Measurements from ENCODE around the gene KLC1.

Gene KLC1

GRCh38 chr14:103733651-103734050 lies 104.6 kb downstream of the KLC1 start:
- no peak for DNase-seq (ENCODE audit: low spot score)
- FAIRE-seq, result no peak

- DNase-seq (ENCODE audit: low spot score) (no peak), FAIRE-seq (no peak)
These were observed 105.3 kb downstream of the KLC1 start for GRCh38 chr14:103734081-103734888.

DNA sequence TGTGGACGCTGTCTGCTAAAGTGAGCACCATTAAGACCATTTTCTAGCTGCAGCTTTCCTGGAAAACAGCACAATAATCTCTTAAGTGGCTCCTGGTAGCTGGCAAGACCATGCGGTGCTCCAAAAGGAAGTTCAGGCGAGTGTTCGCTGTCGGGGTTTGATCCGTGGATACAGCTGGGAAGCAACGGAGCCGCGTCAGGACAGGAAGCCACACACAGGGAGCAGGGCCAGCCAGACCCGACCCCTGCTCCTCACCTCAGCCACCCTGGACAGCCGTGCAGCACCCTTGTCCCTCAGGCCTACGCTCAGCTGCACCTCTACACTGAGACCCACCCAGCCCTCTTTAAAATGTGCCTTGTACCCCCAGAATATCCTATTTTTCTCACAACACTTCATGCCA lies 106.0 kb downstream of the KLC1 start:
- no peak for DNase-seq (ENCODE audit: low spot score)
- FAIRE-seq, result no peak

DNA sequence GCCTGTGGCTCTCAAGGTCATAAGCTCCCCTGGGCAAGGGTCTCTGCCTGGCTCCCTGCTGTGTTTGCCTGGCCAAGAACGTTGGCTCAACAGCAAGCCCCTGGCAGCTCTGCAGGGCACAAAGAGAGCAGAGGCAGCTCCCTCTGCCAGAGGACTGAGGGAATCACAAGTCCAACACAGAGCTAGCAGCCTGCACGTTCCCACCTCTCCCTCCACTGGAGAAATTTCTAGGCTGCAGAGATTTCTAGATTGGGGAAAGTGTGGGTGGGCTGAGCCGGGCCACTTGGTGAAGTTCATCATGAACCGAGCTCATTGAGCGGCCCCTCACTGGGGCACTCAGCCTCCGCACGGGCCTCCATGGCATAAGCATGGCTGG lies 106.4 kb downstream of the KLC1 start:
- DNase-seq (ENCODE audit: low spot score) (no peak), FAIRE-seq (no peak)

DNA sequence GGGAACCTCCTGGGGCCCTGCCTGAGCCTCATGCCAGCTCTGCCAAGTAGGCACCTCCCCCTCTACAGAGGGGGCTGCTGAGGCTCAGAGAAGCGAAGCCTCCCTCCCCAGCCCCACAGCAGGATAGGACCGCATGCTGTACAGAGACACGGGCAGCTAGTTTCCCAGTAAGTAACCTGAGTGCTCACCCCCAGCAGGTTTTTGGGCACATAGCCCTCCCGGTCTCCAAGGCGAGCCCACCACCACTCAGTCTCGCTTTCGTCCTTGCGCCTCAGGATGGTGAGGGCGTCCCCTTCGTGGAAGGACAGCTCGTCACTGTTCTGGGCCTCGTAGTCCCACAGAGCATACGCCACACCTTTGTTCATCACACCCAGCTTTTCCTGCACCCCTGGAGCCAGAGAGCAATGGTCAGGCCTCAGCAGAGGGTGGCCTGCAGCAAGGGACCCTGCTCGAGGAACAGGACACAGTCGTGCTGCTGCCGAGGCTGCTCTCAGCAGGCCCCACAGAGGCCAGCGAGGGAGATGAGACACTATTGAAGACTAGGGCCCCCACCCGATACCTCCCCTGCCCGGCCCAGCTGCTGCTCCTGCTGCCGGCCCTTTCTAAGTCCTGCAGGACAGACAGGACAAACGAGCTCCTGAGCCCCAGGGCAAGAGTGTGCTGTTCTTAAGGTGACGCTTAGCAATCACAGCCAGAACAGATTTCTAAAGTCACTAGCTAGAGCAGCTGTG lies 107.0 kb downstream of the KLC1 start:
- no peak for DNase-seq (ENCODE audit: low spot score)
- no peak for FAIRE-seq

DNA sequence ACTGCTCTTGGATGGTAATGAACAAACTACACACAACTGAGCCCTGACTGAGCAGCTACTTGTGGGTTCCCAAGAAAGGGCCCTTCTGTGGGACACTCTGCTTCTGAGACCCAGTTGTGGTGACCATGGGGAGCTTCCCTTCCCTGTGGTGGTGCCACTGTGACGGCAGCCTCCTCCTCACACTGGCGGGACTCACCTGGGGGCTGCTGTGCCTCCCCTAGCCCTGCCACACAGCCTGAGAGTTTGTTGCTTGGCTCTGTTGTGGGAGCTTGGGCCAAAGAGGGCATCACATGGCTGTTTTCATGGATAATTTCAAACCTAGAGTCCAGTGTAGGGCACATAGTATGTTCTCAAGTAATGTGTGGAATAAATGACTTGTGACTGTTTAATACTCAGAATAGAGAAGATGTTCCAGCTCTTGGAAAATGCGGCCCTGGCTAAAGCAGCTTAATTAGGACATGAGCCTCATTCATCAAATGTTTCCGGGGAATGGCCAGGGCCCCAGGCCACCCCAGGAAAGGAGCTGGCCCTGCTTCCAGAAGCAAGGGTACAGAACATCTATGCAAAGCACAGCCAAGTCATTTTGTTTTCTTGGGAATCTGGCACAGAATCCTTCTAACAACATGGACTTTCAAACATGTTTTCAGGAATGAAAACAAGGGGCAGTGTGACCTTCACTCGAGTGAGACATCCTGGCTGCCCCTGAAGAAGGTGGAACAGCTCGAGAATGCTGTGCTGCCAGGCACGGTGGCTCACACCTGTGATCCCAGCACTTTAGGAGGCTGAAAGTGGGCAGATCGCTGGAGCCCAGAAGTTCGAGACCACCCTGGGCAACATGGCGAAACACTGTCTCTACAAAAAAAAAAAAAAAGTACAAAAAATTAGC lies 107.8 kb downstream of the KLC1 start:
- FAIRE-seq (no peak), DNase-seq (ENCODE audit: low spot score) (no peak)

- FAIRE-seq (no peak), DNase-seq (ENCODE audit: low spot score) (no peak)
These were observed 108.5 kb downstream of the KLC1 start for GRCh38 chr14:103737432-103738045.

GRCh38 chr14:103738166-103738565 lies 109.2 kb downstream of the KLC1 start:
- DNase-seq (ENCODE audit: low spot score) (no peak), FAIRE-seq (no peak)

DNA sequence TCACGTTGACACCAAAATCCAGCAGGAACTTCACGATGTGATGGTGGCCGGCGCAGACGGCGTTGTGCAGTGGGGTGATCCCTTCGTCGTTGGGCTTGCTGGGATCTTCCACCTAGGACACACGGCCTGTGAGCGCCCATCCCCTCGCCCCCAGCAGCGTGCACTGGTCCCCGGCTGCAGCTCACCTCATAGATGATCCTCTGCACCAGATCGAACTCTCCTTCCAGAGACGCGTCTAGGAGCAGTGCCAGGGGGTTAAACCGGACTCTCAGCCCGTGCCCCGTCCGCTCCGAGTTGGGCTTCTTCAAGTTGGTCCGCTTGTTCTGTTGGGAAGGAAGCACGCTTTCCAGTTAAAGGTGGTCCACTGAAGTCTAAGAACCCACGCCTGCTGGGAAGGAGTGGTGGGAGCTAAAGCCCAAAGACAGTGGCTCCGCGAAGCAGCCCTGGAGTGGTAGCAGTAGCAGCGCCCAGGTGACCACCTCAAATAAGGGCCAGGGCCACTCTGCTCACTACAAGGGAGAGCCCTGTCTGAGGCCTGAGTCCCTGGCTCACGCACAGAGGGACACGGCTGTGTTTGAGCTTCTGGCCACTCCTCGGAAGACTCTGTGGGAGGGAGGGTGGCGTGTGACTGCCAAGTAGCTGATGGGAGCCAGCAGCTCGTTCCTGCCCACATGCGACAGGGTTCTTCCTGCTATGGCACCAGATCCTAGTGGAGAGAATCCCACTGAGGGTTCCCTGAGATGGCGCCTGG lies 109.9 kb downstream of the KLC1 start:
- FAIRE-seq, result no peak
- no peak for DNase-seq (ENCODE audit: low spot score)

DNA sequence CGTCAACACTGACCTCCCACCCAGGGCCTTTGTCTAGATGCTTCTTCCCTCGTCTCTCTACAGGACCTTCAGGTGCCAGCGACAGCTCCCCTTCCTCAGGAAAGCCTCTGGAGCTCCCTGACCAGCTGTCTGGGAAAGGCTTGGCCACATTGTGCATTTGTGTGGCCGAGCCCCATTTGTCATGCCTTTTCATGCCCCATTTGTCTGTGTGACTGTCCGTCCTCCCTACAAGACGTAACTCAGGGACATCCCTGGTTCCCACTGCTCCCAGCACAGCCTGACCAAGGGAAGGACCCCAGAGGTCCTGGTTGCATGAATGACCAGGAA lies 110.4 kb downstream of the KLC1 start:
- DNase-seq (ENCODE audit: low spot score) (no peak), FAIRE-seq (no peak)

DNA sequence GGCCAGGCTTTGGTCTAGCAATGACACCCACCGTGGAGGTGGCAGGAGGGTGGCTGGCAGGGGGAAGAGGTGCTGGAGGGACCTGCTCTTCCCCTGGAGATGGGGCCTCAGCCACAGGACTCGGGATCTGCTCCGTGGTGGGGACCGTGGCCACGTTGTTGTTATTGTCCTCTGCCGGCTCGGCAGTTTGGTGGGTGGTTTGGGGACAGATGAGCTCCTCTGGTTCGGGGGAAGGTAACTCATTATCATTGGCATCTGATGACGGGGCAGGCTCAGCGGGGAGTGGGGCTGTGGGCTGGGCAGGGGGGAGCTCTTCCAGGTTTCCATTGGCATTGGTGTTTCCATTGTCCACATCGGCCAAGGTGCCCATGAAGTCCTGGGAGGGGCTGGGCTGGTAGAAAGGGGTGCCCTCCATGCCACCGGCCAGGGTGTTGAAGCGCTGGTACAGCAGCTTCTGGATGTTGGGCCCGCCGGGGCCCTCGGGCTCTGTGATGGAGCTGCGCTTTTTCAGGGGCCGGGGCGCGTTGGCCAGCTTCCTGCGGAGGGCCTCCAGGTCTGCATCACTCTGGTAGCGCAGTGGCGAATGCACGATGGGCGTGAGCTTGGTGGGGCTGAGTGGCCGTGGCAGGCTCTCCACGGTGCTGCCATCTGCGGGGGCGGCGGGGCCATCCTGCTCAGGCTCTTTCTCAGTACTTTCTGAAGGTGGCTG lies 110.9 kb downstream of the KLC1 start:
- FAIRE-seq (no peak), DNase-seq (ENCODE audit: low spot score) (no peak)

GRCh38 chr14:103740991-103741689 lies 112.1 kb downstream of the KLC1 start:
- DNase-seq (ENCODE audit: low spot score) (no peak), FAIRE-seq (no peak)

DNA sequence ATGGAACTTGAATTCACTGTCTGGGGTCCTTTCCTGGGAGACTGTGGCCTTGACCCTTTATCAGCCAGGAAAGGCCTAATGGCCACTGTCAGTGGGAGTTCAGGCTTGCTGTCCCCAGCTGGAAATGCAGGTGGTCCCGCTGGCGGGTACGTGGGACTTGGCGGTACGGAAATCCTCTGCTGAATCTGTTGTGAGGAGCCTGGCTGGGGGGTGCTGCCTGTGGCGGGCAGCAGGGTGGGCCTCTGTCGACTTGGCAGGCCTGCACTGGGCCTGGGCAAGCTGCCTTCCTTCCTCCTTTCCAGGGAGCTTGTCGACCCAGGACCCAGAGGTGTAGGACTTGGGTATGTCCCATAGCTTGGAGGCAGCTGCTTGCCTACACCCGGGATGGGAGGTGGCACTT lies 112.9 kb downstream of the KLC1 start:
- FAIRE-seq, result no peak
- DNase-seq (ENCODE audit: low spot score), result no peak

GRCh38 chr14:103742499-103743255 lies 113.7 kb downstream of the KLC1 start:
- DNase-seq (ENCODE audit: low spot score) (no peak), FAIRE-seq (no peak)

- FAIRE-seq, result no peak
- no peak for DNase-seq (ENCODE audit: low spot score)
These were observed 114.7 kb downstream of the KLC1 start for GRCh38 chr14:103743691-103744090.

GRCh38 chr14:103744621-103745395 lies 115.8 kb downstream of the KLC1 start:
- FAIRE-seq (no peak), DNase-seq (ENCODE audit: low spot score) (no peak)

GRCh38 chr14:103745424-103745823 lies 116.4 kb downstream of the KLC1 start:
- FAIRE-seq (no peak), DNase-seq (ENCODE audit: low spot score) (no peak)

GRCh38 chr14:103746701-103747100 lies 117.7 kb downstream of the KLC1 start:
- DNase-seq (ENCODE audit: low spot score) (no peak), FAIRE-seq (no peak)

All from urothelium cell line (cell line).